ENCODE data around the gene BBS12. TPM values are rescaled to one million over a fixed set of nuclear protein-coding genes. Genes with fewer than 3 reads are reported as not detected.

Gene BBS12
- total and polyA plus RNA-seq, 9 of the 15 experiments (the other 6 are each of a cell fraction or from before 2014, with no cell fraction given) = 2.7 to 6.5 (median 3.3) TPM

- no peak for TF ChIP-seq ETV5 (CRISPR knock-in tag; IDR thresholded peaks at IDR 0.05; ENCODE audit: low read depth)
- TF ChIP-seq EZH2 (IDR thresholded peaks at IDR 0.05; ENCODE audit: borderline replicate concordance, low read depth, low read length) = no peak
- TF ChIP-seq ZBTB40 (IDR thresholded peaks at IDR 0.05) = 0 out of 2 replicates have a peak, but pooled peaks have one; percentile 28
- no peak for TF ChIP-seq ZBTB40 (CRISPR knock-in tag; IDR thresholded peaks at IDR 0.05)
- no peak for TF ChIP-seq SP2 (IDR thresholded peaks at IDR 0.05; ENCODE audit: extremely low read depth, low read depth, low read length, poor library complexity, severe bottlenecking)
- no peak for TF ChIP-seq THAP12 (CRISPR knock-in tag; IDR thresholded peaks at IDR 0.05)
- no peak for TF ChIP-seq BDP1 (IDR thresholded peaks at IDR 0.05; ENCODE audit: insufficient read depth, insufficient read length)
- TF ChIP-seq CGGBP1 (CRISPR knock-in tag; IDR thresholded peaks at IDR 0.05) = no peak
- TF ChIP-seq ZFP91 (CRISPR knock-in tag; IDR thresholded peaks at IDR 0.05) = no peak
- TF ChIP-seq GABPB1 (CRISPR knock-in tag; IDR thresholded peaks at IDR 0.05) = no peak
- peak; percentile 54; the same call in 1 of the 2 replicates for TF ChIP-seq SOX6 (IDR thresholded peaks at IDR 0.05)
Measured at GRCh38 chr4:122775987-122776836, 43.7 kb downstream of the BBS12 start (continued).

All from K562 (cell line).